HepG2 (cell line): Measurements from ENCODE around the gene UBR1. TPM values are rescaled to one million over a fixed set of nuclear protein-coding genes. Genes with fewer than 3 reads are reported as not detected.

Experiments
- ARID5B ChIP-seq: IDR thresholded peaks from 2 replicates; pipeline ENCODE4 v1.4.0; 2020; ENCODE audit warnings: mild to moderate bottlenecking, missing genetic modification reagents
- KAT7 ChIP-seq: IDR thresholded peaks from 2 replicates; pipeline ENCODE4 v1.6.1; 2018; ENCODE audit warnings: borderline replicate concordance, missing compliant biosample characterization
- PAXIP1 ChIP-seq: sonication (generic); formaldehyde crosslinking; conservative IDR thresholded peaks from 2 replicates; pipeline ENCODE4 v1.4.0; 2020; ENCODE audit warnings: mild to moderate bottlenecking, missing genetic modification reagents, moderate library complexity
- ZNF563 ChIP-seq: sonication (generic); formaldehyde crosslinking; IDR thresholded peaks from 2 replicates; pipeline ENCODE4 v1.8.0; 2022; ENCODE audit warnings: mild to moderate bottlenecking, moderate library complexity, missing genetic modification reagents
- polyA plus RNA-seq, 8 experiments: library from polyadenylated mRNA; depleted of rRNA in 3 of 8; stranded (reverse) in 7 of 8; unstranded in 1 of 8; fragments of >200 nt; fragmentation: Illumina TruSeq in 4 of 8; extraction: Trizol in 4 of 8; gene quantifications; 2 replicates each; pipeline versions ENCODE4 v1.2.1 to v1.2.3, GENCODE V29; 2011 to 2016; ENCODE audit warnings: low read depth in 4 of 8, missing spikeins in 1 of 8, mixed read lengths in 1 of 8; ENCODE audit not compliant: insufficient read depth in 1 of 8
- total RNA-seq, 5 experiments: library from RNA; depleted of rRNA; stranded (reverse); fragments of >200 nt; fragmentation: Illumina TruSeq; extraction: Trizol; gene quantifications; 2 replicates each; pipeline ENCODE4 v1.2.3, GENCODE V29; 2016; ENCODE audit warnings: low read depth in 1 of 5
- TF ChIP-seq, protein P1 (sequence below): sonication (generic); IDR thresholded peaks from 2 replicates; pipeline ENCODE4 v1.6.1; 2016; ENCODE audit warnings: low read depth, borderline replicate concordance
- TF ChIP-seq, protein P2 (sequence below): IDR thresholded peaks from 2 replicates; pipeline ENCODE4 v1.6.1; 2016

The UBR1 gene
- total and polyA plus RNA-seq, 2 of the 13 experiments (the other 11 are each of a cell fraction or from before 2014, with no cell fraction given) = 6.4 to 18.0 TPM

DNA sequence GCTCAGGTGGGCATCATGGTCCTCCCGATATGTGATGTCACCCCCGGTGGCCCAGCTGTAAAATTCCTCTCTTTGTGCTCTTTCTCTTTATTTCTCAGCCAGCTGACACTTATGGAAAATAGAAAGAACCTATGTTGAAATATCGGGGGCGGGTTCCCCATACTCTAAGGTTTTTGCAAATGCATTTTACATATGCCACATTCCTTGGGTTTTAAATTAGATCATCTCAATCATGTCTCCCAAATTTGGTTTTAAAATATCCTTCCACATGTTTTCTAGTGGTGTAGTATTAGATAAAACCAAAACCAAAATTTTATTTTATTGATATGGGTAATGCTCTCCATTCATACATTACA lies 23.1 kb upstream of the UBR1 start (continued):
- TF ChIP-seq ARID5B (CRISPR knock-in tag) = peak; percentile 1; the same call in 1 of the 2 replicates
- TF ChIP-seq, protein P1, sequence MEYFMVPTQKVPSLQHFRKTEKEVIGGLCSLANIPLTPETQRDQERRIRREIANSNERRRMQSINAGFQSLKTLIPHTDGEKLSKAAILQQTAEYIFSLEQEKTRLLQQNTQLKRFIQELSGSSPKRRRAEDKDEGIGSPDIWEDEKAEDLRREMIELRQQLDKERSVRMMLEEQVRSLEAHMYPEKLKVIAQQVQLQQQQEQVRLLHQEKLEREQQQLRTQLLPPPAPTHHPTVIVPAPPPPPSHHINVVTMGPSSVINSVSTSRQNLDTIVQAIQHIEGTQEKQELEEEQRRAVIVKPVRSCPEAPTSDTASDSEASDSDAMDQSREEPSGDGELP = 0 out of 2 replicates have a peak, but pooled peaks have one; percentile 25
- TF ChIP-seq, protein P2, sequence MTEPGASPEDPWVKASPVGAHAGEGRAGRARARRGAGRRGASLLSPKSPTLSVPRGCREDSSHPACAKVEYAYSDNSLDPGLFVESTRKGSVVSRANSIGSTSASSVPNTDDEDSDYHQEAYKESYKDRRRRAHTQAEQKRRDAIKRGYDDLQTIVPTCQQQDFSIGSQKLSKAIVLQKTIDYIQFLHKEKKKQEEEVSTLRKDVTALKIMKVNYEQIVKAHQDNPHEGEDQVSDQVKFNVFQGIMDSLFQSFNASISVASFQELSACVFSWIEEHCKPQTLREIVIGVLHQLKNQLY (CRISPR knock-in tag) = no peak
- TF ChIP-seq PAXIP1 (CRISPR knock-in tag) = 0 out of 2 replicates have a peak, but pooled peaks have one; percentile 7
- TF ChIP-seq ZNF563 (CRISPR knock-in tag) = no peak
- TF ChIP-seq KAT7 (CRISPR knock-in tag) = no peak
